Stimulated activated naive B cell treated with anti-CD40 and anti-IgM and Interleukin-4, amounts not matched to agents 10 μg/mL and 1 μg/mL and 100 μg/mL, for 72 hours (primary cell): Measurements from ENCODE around the gene CCNL2.
"Not testable (repeated sequence)": the region's sequence is repeated elsewhere in the genome, so short reads cannot be mapped to it uniquely, and the experiment has no call there.

Experiments used
- ATAC-seq, 2 donors: fragments of 150-1000 bp; cut with Tn5 transposase; replicated peaks; 2 replicates each; pipeline ENCODE4 v1.10.0; 2021; ENCODE audit warnings: moderate library complexity in 1 of 2
- DNase-seq: peaks from one replicate; pipeline ENCODE4 v3.0.0; 2021
- H3K27ac Mint-ChIP-seq: one replicate; pipeline ENCODE4 v1.8.0; 2022; ENCODE audit warnings: mild to moderate bottlenecking, mixed read lengths
- H3K27me3 Mint-ChIP-seq, 2 donors: one replicate each; pipeline ENCODE4 v1.8.0; 2022; ENCODE audit warnings: mixed read lengths in 2 of 2
- H3K36me3 Mint-ChIP-seq, 2 donors: one replicate each; pipeline ENCODE4 v1.8.0; 2022; ENCODE audit warnings: mixed read lengths in 2 of 2, mild to moderate bottlenecking in 1 of 2
- H3K4me1 Mint-ChIP-seq, 2 donors: one replicate each; pipeline ENCODE4 v1.8.0; 2022; ENCODE audit warnings: mixed read lengths in 2 of 2, mild to moderate bottlenecking in 1 of 2
- H3K4me3 Mint-ChIP-seq, 2 donors: one replicate each; pipeline ENCODE4 v1.8.0; 2022; ENCODE audit warnings: mild to moderate bottlenecking in 2 of 2, mixed read lengths in 2 of 2, moderate library complexity in 1 of 2
- H3K9me3 Mint-ChIP-seq, 2 donors: one replicate each; pipeline ENCODE4 v1.8.0; 2022; ENCODE audit warnings: mixed read lengths in 2 of 2, mild to moderate bottlenecking in 1 of 2

CCNL2 gene

DNA sequence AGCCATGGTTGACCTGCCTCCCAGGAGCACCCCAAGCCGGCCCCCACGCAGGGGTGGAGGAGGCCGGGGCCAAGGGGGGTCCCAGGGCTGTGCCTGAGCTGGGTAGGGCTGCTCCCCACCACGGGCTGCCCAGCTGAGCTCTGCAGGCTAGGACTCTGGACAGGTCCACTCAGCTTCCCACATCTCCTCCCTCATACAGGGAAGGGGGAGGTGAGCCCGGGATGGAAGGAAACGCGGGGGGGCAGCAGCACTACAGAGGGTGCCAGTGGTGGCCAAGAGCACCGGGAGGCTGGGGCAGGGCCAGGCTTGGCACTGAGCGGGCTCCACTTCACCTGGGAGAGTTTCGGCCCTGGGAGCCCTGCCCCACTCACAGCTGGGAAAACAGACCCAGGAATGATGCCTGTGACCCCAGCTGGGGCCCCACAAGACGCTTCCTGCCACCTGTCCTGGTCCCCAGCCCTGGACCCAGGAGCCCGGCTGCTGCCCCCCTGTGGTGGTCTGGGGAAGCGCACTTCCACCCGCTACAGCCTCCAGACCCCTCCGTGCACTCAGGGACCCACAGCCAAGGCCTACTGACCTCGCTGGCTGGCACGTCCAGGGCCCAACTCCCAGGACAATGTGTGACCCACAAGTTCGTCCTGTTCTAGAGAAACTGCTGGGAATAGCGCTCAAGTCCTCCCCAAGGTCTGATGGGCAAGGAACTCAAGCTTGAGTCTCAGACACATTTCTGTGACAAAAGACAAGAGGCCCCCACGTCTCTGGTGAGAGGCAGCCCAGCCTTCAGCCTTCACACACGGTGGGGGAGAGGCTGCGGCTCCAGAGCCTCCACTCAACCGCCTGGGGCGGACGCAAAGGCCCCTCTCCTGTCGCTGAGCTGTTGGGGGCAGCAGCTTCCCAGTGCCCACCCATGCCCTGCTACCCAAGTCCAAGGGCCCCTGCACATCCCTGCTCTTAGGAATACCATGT, 27.1 kb downstream of the CCNL2 start:
- Mint-ChIP-seq H3K36me3 (peaks cover 16 to 28% of the 10 kb centered on the region in 2 donors), H3K4me1 (peaks cover 15 to 36% of the 10 kb centered on the region in 2 donors), H3K4me3 (peak overlapping the region; percentile 5 to 56), H3K27ac (no peak overlapping the region), H3K9me3 (no peaks in the 10 kb centered on the region), H3K27me3 (no peaks in the 10 kb centered on the region)
- peak; percentile 65 for DNase-seq
- ATAC-seq: peak; percentile 37 to 44

DNA sequence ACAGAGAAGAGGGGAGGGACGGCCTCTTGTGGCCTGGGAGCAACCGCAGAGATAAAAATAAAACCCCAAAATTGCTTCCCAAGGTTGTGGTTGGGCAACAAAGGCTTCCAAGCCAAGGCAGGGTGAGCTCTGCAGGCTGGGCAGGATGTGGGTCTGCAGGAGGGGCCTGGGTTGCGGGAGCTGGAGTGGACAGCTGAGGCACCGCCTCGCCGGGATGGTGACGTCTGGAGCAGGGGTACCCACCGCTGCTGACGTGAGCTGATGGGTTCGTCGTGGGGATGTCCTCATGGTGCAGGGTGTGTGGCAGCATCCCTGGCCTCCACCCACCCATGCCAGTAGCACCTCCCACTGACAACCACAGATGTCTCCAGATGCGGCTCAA, 27.8 kb downstream of the CCNL2 start:
- Mint-ChIP-seq H3K4me3 (peak overlapping the region in 1 of 2 donors; percentile 4), H3K36me3 (peaks cover 10 to 21% of the 10 kb centered on the region in 2 donors), H3K27me3 (no peaks in the 10 kb centered on the region), H3K4me1 (peaks cover 12 to 30% of the 10 kb centered on the region in 2 donors), H3K27ac (no peak overlapping the region), H3K9me3 (no peaks in the 10 kb centered on the region)
- DNase-seq: no peak
- no peak for ATAC-seq

DNA sequence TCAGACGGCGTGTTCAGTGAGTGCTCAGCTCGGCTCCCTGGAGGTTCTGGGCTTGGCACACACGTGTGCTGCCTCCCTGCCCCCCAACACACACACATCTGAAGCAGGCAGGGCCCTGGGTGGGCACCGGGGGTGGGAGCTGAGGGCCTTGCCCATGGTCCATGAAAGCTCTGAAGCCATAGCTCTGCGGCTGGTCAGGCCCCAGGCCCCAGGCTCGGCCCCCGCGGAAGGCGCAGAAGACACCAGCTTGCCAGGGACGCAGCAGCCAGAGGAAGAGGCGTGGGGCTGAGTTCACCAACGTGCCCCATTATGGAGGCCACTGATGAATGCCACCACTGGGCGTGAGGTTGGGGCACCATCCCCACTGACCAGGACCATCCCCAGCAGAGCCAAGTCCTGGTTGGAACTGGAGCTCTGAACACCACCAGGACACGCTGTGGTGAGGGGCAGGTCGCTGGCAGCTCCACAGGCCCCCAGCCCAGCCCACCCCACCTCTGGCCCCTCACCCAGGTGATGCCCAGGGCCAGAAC, 28.3 kb downstream of the CCNL2 start:
- Mint-ChIP-seq H3K27ac (no peak overlapping the region), H3K9me3 (no peaks in the 10 kb centered on the region), H3K27me3 (no peaks in the 10 kb centered on the region), H3K4me3 (no peak overlapping the region), H3K36me3 (peaks cover 9 to 19% of the 10 kb centered on the region in 2 donors), H3K4me1 (peaks cover 12 to 26% of the 10 kb centered on the region in 2 donors)
- ATAC-seq: no peak
- no peak for DNase-seq

DNA sequence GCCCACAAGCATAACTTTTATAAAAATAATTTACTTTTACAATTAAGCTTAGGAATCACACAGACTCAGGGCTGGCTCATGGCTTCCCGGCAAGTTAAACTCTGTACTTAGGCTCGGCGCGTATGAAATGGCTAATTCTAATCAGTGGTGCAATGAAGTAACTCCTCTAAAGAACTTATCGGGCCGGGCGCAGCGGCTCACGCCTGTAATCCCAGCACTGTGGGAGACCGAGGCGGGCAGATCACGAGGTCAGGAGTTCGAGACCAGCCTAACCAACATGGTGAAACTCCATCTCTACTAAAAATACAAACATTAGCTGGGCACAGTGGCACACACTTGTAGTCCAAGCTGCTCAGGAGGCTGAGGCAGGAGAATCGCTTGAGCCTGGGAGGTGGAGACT, 29.0 kb downstream of the CCNL2 start:
- H3K27me3 Mint-ChIP-seq, H3K27ac Mint-ChIP-seq, ATAC-seq, H3K4me3 Mint-ChIP-seq, H3K9me3 Mint-ChIP-seq, DNase-seq: not testable (repeated sequence)
- Mint-ChIP-seq H3K36me3 (peaks cover 9 to 15% of the 10 kb centered on the region in 2 donors), H3K4me1 (peaks cover 12 to 26% of the 10 kb centered on the region in 2 donors)

DNA sequence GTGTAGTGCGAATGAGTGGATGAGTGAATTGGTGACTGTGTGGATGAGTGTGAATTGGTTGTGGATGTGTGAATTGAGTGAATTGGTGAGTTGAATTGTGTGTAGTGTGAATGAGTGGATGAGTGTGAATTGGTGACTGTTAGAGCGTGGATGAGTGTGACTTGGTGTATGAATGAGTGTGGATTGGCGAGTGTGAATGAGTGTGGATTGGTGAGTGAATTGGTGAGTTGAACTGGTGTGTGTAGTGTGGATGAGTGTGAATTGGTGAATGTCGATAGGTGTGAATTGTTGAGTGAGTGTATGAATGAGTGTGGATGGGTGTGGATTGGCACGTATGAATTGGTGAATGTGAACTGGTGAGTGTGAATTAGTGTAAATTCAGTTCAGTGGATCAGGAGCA, 31.8 kb downstream of the CCNL2 start:
- Mint-ChIP-seq H3K27ac (no peak overlapping the region), H3K4me1 (peaks cover 2 to 7% of the 10 kb centered on the region in 2 donors), H3K9me3 (no peaks in the 10 kb centered on the region), H3K4me3 (no peak overlapping the region), H3K36me3 (no peaks in the 10 kb centered on the region), H3K27me3 (peaks cover 0 to 1% of the 10 kb centered on the region in 2 donors)
- ATAC-seq (no peak), DNase-seq (no peak)

DNA sequence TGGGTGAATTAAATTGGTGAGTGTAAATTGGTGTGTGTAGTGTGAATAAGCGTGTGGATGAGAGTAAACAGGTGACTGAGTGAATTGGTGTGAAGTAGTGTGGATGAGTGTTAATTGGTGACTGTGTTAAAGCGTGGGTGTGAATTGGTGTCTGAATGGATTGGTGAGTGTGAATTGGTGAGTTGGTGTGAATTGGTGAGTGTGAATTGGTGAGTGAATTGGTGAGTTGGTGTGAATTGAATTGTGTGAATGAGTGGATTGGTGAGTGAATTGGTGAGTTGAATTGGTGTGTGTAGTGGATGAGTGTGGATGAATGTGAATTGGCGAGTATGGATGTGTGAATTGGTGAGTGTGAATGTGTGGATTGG, 32.5 kb downstream of the CCNL2 start:
- no peak for ATAC-seq
- H3K27ac Mint-ChIP-seq: no peak overlapping the region
- H3K27me3 Mint-ChIP-seq: peaks cover 3 to 6% of the 10 kb centered on the region in 2 donors
- H3K4me3 Mint-ChIP-seq: no peak overlapping the region
- no peak for DNase-seq
- H3K36me3 Mint-ChIP-seq: no peaks in the 10 kb centered on the region
- H3K9me3 Mint-ChIP-seq: no peaks in the 10 kb centered on the region
- peaks cover 0 to under 1% of the 10 kb centered on the region in 2 donors for H3K4me1 Mint-ChIP-seq

DNA sequence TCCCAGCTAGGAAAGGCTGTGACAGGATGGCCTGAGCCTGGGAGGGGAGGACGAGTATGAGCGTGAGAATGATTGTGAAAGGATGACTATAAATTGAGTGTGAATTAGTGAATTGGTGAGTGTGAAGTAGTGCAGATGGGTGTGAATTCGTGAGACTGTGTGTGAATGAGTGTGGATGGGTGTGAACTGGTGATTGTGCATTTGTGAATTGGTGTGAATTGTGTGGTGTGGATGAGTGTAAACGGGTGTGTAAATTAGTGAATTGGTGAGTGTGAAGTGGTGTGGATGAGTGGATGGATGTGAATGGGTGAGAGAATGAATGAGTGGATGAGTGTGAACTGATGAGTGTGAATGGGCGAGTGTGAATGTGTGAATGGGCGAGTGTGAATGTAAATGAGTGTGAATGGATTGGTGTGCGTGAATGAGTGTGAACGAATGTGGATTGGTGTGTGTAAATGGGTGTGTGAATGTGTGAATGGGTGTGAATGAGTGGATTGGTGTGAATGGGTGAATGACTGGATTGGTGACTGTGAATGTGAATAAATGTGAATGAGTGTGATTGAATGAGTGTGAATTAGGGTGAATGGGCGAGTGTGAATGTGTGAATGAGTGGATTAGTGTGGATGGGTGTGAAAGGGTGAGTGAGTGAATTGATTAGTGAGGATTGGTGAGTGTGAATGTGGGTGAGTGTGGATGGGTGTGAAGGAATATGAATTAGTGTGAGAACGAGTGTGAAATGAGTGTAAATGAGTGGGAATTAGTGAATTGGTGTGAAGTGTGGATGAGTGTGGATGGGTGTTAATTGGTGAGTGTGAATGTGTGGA, 33.0 kb downstream of the CCNL2 start:
- no peaks in the 10 kb centered on the region for H3K36me3 Mint-ChIP-seq
- H3K4me3 Mint-ChIP-seq: no peak overlapping the region
- H3K27me3 Mint-ChIP-seq: peaks cover 5 to 8% of the 10 kb centered on the region in 2 donors
- DNase-seq (no peak), ATAC-seq (no peak)
- H3K9me3 Mint-ChIP-seq: no peaks in the 10 kb centered on the region
- no peaks in the 10 kb centered on the region for H3K4me1 Mint-ChIP-seq
- no peak overlapping the region for H3K27ac Mint-ChIP-seq

DNA sequence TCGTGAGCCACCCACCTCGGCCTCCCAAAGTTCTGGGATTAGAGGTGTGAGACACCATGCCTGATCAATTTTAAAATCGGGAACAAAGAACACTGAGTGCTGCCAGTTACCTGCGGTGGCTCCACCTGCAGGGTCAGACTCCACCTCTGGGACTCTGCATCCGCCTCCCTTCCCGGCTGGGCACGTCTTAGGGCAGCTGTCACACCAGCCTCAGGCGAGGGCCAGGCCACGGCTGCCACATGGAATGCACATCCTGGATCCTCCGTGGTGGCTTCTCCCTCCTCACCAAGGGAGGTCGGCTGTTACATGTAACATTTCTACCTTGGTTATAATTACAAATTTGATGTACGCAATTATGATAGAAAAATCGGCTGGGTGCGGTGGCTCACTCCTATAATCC, 34.9 kb downstream of the CCNL2 start:
- DNase-seq (no peak), ATAC-seq (no peak)
- Mint-ChIP-seq H3K4me3 (no peak overlapping the region), H3K27me3 (peaks cover 17 to 23% of the 10 kb centered on the region in 2 donors), H3K36me3 (no peaks in the 10 kb centered on the region), H3K27ac (no peak overlapping the region), H3K4me1 (peaks cover 2 to 3% of the 10 kb centered on the region in 2 donors), H3K9me3 (no peaks in the 10 kb centered on the region)

DNA sequence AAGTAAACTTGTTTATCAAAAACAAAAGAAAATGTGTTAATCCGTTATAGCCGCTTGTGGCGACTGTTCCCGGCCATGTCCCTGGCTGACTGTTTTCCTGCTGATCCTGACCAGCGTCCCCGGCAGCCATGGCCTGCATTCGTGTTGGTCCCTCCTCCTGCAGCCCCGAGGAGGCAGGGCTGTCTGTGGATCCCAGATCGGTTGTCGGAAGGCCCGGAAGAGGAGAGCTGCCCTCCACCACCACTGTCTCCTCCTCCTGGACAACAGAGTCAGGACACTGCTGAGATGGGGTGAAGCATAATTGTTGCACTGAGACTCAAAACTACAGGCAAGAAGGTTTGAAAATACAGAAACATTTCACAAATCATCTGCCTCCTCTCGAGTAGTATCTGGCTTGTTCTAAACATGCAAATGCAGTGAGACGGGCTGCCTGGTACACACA, 37.1 kb downstream of the CCNL2 start:
- H3K4me3 Mint-ChIP-seq: no peak overlapping the region
- peaks cover 3 to 17% of the 10 kb centered on the region in 2 donors for H3K4me1 Mint-ChIP-seq
- H3K9me3 Mint-ChIP-seq: no peaks in the 10 kb centered on the region
- DNase-seq: no peak
- peak overlapping the region; percentile 20 for H3K27ac Mint-ChIP-seq
- ATAC-seq: no peak
- H3K36me3 Mint-ChIP-seq: no peaks in the 10 kb centered on the region
- peaks cover 39 to 46% of the 10 kb centered on the region in 2 donors for H3K27me3 Mint-ChIP-seq

DNA sequence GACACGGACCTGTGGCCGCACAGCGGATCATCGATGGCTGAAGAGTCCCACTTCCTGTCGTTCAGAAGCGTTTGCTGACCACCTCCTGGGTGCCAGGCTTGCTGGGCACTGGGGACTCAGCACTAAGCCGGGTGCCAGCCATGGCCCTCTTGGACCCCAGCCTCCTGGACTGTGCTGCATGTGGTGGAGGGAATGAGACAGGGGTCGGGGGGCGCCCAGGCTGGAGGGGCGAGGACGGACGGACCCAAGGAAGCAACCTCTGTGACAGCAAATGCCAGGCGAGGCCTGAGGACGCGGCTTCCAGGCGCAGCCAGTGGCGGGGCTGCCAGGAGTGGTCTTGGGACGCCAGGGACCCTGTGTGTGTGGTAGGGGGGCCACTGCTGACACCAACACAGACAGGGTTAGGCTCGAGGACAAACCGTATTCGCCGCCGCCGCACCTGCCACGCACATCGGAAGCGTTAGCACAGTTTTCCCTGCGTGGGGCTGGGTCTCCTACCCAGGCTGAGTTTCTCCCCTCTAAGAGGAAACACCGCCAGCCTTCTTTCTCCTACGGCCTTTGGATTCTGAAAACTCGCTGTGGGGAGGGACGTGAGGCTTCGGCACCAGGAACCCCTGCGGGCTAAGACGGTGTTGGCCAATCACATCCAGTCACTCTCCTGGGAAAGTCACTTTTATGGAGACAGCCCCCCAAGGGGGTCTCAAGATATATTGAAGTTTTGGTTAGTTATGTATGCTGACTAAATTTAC, 37.7 kb downstream of the CCNL2 start:
- DNase-seq (no peak), ATAC-seq (no peak)
- Mint-ChIP-seq H3K4me3 (no peak overlapping the region), H3K27me3 (peaks cover 39 to 51% of the 10 kb centered on the region in 2 donors), H3K27ac (no peak overlapping the region), H3K36me3 (no peaks in the 10 kb centered on the region), H3K9me3 (no peaks in the 10 kb centered on the region), H3K4me1 (peaks cover 3 to 17% of the 10 kb centered on the region in 2 donors)

DNA sequence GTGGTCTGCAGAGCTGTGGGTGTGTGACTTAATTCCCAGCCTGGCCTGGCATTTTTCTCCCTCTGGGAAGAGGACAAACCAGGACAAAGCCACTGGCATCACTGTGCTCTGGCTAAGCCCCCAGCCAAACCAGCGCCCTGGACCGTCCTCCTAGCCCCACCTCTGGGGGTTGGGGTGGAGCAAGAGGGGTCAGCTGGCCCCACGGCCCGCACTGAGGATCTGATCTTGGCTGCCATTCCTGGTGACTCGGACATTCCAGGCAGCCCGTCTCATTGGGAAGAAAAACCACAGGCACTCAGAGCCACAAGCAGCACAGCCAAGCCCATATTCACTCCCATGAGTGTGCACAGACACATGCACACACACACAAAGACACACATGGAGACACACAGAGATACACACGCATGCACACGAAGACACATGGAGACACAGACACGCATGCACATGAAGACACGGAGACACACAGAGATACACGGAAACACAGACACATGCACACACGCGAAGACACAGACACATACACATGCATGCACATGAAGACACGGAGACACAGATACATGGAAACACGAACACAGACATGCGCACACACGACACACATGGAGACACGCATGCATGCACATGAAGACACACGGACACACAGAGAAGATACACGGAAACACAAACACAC, 38.5 kb downstream of the CCNL2 start:
- ATAC-seq (no peak), DNase-seq (no peak)
- Mint-ChIP-seq H3K27ac (no peak overlapping the region), H3K9me3 (no peaks in the 10 kb centered on the region), H3K36me3 (no peaks in the 10 kb centered on the region), H3K4me3 (no peak overlapping the region), H3K27me3 (peaks cover 39 to 51% of the 10 kb centered on the region in 2 donors), H3K4me1 (peaks cover 3 to 17% of the 10 kb centered on the region in 2 donors)

DNA sequence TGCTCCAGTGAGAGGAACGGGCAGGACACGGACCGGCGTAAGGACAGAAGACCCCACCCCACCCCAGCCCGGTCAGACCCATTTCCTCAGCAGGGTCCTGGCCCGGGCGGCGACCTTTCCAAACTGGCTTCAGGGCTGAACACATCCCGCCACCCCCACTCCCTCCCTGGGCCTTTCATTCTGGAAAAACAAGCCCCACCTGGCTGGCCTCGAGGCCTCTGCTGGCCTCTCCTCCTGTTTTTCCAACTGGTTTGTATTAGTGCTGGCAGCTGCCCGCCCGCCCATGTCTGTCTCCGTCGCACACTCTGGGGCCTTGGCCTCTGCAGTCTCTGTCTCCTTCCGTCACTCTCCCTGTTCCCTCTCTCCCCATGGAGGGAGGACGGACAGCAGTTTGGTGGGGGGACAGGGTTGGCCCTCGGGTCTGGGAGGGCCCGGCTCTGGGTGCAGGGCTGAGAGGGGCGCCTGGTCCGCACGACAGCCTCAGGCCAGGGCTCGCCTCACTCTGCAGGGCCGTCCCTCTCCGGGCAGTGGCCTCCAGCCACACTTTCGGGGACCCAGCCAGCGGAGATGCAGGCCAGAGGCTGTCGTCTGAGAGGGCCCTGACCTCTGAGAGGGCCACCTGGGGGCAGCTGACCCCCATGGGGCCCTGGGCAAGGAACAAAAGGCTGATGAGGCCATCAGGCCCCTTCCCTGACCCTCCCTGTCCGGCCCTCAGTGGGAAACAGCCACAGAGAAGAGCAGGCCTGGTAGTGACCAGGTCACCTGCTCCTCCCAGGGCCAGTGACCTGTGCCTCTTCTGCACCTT, 39.3 kb downstream of the CCNL2 start:
- ATAC-seq: no peak
- DNase-seq: no peak
- peaks cover 39 to 53% of the 10 kb centered on the region in 2 donors for H3K27me3 Mint-ChIP-seq
- H3K36me3 Mint-ChIP-seq: no peaks in the 10 kb centered on the region
- H3K4me1 Mint-ChIP-seq: peaks cover 3 to 20% of the 10 kb centered on the region in 2 donors
- H3K9me3 Mint-ChIP-seq: no peaks in the 10 kb centered on the region
- no peak overlapping the region for H3K4me3 Mint-ChIP-seq
- no peak overlapping the region for H3K27ac Mint-ChIP-seq

DNA sequence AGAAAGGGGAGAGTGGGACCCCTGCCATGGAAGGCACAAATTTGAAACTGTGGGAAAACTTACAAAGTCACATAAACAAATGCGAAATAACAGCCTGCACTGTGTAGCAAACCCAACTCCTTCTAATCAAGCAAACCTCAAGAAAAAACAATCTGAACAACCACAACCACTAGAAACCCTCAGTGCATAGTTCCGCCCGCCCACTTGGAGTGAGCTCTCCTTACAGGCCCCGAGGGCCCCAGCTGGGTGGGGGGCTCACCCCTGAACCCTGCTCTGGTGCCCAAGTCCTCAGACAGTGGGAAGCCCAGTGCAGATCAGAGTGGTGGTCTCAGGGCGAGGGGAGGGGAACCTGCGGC, 39.8 kb downstream of the CCNL2 start:
- H3K9me3 Mint-ChIP-seq: no peaks in the 10 kb centered on the region
- H3K27me3 Mint-ChIP-seq: peaks cover 40 to 58% of the 10 kb centered on the region in 2 donors
- ATAC-seq (peak in 1 of 2 donors; percentile 37), DNase-seq (no peak)
- H3K4me1 Mint-ChIP-seq: peaks cover 3 to 25% of the 10 kb centered on the region in 2 donors
- H3K4me3 Mint-ChIP-seq: no peak overlapping the region
- no peaks in the 10 kb centered on the region for H3K36me3 Mint-ChIP-seq
- H3K27ac Mint-ChIP-seq: no peak overlapping the region
